Prostate gland (tissue), 2 donors: Measurements from ENCODE around the gene ZNF804B.

Experiments used
- POLR2A ChIP-seq: fragments of 450-650 bp; IDR thresholded peaks from one replicate; pipeline ENCODE4 v1.6.1; 2016; ENCODE audit warnings: antibody characterized with exemption, mild to moderate bottlenecking
- POLR2AphosphoS5 ChIP-seq: sonication (generic); formaldehyde crosslinking; IDR thresholded peaks from one replicate; pipeline ENCODE4 v1.6.1; 2017; ENCODE audit warnings: antibody characterized with exemption
- TF ChIP-seq, protein P1 (sequence below), 4 experiments: fragments of 200-600 bp in 2 of 4; fragments of 450-650 bp in 2 of 4; sonication (generic) in 2 of 4; IDR thresholded peaks; 1 replicate in 3 of 4; 2 replicates in 1 of 4; pipeline ENCODE4 v1.5.1; 2016 to 2019; ENCODE audit warnings: antibody characterized with exemption in 4 of 4, mild to moderate bottlenecking in 2 of 4, moderate library complexity in 2 of 4

DNA sequence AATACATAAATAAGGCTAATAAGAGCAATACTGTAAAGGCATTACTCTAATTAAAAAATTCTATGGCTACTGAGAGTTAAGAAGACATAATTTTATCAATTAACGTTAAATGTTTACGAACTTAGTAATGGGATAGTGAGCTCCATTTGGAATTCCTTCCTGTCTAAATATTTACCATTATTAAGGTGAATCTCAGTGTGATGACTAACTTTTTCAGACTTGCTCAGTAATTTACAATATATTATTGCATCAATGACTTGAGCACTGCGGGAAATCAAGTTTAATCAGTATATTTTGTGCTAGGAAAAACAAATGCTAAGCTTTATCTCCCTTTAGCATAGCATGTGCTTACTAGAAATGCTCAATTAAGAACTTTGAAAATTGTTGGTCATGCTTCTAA, 318.5 kb downstream of the ZNF804B start:
- TF ChIP-seq, protein P1, sequence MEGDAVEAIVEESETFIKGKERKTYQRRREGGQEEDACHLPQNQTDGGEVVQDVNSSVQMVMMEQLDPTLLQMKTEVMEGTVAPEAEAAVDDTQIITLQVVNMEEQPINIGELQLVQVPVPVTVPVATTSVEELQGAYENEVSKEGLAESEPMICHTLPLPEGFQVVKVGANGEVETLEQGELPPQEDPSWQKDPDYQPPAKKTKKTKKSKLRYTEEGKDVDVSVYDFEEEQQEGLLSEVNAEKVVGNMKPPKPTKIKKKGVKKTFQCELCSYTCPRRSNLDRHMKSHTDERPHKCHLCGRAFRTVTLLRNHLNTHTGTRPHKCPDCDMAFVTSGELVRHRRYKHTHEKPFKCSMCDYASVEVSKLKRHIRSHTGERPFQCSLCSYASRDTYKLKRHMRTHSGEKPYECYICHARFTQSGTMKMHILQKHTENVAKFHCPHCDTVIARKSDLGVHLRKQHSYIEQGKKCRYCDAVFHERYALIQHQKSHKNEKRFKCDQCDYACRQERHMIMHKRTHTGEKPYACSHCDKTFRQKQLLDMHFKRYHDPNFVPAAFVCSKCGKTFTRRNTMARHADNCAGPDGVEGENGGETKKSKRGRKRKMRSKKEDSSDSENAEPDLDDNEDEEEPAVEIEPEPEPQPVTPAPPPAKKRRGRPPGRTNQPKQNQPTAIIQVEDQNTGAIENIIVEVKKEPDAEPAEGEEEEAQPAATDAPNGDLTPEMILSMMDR (IDR thresholded peaks at IDR 0.05) = no peak
- no peak for TF ChIP-seq POLR2AphosphoS5
- TF ChIP-seq POLR2A = no peak
